Measurements from ENCODE around the gene NPAS1. TPM values are rescaled to one million over a fixed set of nuclear protein-coding genes. Genes with fewer than 3 reads are reported as not detected.

Gene NPAS1
- total and polyA plus RNA-seq, 2 of the 13 experiments (the other 11 are each of a cell fraction or from before 2014, with no cell fraction given): 0.35 to 2.9 TPM

DNA sequence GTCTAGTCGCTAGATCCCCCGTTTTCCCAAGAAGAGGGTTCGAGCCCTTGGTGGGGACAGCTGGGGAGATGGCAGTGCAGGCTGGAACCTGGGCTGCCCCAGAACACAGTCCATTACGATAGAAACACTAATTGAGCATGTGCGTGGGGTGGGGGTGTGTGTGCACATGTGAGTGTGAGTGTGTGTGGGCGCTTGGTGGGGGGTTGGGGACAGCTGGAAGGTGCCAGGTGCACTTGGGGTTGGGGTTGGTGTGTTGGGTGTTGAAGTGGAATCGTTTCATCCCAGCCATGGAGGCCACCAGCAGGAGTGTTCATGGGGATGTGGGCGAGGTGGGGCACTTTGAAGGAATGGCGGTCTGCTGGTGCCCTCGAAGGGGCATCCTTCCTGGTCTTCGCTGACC, 18.1 kb upstream of the NPAS1 start:
- FAIRE-seq: no peak
- no peak for ATAC-seq
- POLR2A ChIA-PET: no interaction called here
- CTCF ChIA-PET (ENCODE audit: low intra/inter-chr PET ratio, low total read pairs): no interaction called here
- WGBS (ENCODE audit: low lambda C conversion rate): 94% methylated on average over 7 of the region's 11 CpGs
- peaks cover 24 to 43% of the 10 kb centered on the region in 2 experiments; a peak in 4 of 5 replicates for H3K36me3 ChIP-seq (replicated peaks in 1 of 2; ENCODE audit: control insufficient read depth in 1 of 2, insufficient read depth in 2 of 2, low read length in 2 of 2)
- in situ Hi-C loops (cut with HindIII; ENCODE audit: extremely low pct_ligation_motif_present, low pct_unique_long_range_greater_than_20kb) (no loop called here), intact Hi-C loops (cut with micrococcal nuclease; ENCODE audit: unreplicated experiment) (no loop called here)
- peaks cover 28% of the 10 kb centered on the region for H3K4me1 ChIP-seq (ENCODE audit: insufficient read depth, low read length)
- H3K79me2 ChIP-seq (ENCODE audit: insufficient read depth, low read length): no peaks in the 10 kb centered on the region
- no peaks in the 10 kb centered on the region for H3K27me3 ChIP-seq (ENCODE audit: control insufficient read depth in 1 of 2, insufficient read depth in 2 of 2, low read length in 2 of 2)
- no TSS peak for BruUV-seq (replicated peaks)
- H3K9me3 ChIP-seq (ENCODE audit: low read length): no peaks in the 10 kb centered on the region
- H3K4me3 ChIP-seq (replicated peaks in 1 of 3; ENCODE audit: insufficient read depth in 1 of 3, low read depth in 2 of 3, low read length in 3 of 3): no peak overlapping the region
- DNase-seq (ENCODE audit: low spot score): no peak
- no peak for TF ChIP-seq SRSF4 (IDR thresholded peaks at IDR 0.05; ENCODE audit: low read depth, low read length, poor library complexity, severe bottlenecking)
- no peak for TF ChIP-seq ZNF616 (CRISPR knock-in tag; IDR thresholded peaks at IDR 0.05; ENCODE audit: low read depth)
- TF ChIP-seq, protein P1, sequence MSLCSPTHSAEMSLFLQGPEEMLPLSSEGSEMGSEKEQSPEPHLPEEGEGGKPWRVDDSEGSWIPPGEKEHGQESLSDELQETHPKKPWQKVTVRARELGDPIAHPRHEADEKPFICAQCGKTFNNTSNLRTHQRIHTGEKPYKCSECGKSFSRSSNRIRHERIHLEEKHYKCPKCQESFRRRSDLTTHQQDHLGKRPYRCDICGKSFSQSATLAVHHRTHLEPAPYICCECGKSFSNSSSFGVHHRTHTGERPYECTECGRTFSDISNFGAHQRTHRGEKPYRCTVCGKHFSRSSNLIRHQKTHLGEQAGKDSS (CRISPR knock-in tag; IDR thresholded peaks at IDR 0.05; ENCODE audit: borderline replicate concordance, low read depth): no peak
- TF ChIP-seq POLR2A (IDR thresholded peaks at IDR 0.05; ENCODE audit: insufficient read depth in 1 of 2, low read depth in 2 of 2, low read length in 2 of 2): 0 out of 4 replicates have a peak, but pooled peaks of 1 of the 2 experiments have one; percentile 24
- TF ChIP-seq NCOA1 (CRISPR knock-in tag; IDR thresholded peaks at IDR 0.05): no peak
- no peak overlapping the region for H2AFZ ChIP-seq (ENCODE audit: low read length)
- H3K4me2 ChIP-seq (ENCODE audit: low read depth, low read length): no peak overlapping the region
- H3K9ac ChIP-seq (ENCODE audit: insufficient read depth, low read depth, low read length): no peak overlapping the region
- no peaks in the 10 kb centered on the region; the same call in 1 of the 2 replicates for H4K20me1 ChIP-seq (ENCODE audit: insufficient read depth, low read length)
- H3K27ac ChIP-seq (ENCODE audit: extremely low read length, insufficient read depth, low read length): no peak overlapping the region

DNA sequence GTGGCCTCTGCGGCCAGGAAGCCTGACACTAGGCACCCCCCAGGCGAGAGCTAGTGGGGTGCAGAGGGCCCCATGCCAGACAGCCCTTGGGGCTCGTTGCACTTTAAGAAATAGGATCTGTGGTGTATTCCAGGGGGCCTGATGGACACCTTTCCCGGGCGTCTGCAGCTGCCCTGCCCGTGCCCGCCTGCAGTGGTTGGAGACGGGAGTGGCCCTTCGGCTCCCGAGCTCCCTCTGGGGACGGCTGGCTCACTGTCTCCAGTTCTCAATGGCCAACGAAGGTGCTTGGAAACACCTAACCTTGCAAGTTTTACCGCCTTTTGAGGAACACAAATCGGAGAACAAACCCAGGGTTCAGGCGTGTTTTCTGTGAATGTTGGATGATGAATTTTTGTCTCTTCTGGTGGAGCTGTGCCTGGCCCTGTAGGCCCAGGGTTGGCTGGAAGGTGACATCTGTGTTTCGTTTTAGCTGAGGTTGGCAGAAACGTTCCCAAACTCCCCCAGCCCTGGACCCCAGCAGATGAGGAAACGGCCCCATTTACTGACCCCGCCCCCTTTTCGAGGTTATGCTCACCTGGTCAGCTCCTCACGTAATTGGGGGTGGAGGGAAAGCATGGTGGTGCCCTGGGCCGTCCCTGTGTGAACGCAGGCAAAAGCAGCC, 17.4 kb upstream of the NPAS1 start:
- in situ Hi-C loops (cut with HindIII; ENCODE audit: extremely low pct_ligation_motif_present, low pct_unique_long_range_greater_than_20kb) (no loop called here), intact Hi-C loops (cut with micrococcal nuclease; ENCODE audit: unreplicated experiment) (no loop called here)
- FAIRE-seq (no peak), ATAC-seq (no peak), DNase-seq (ENCODE audit: low spot score) (no peak)
- no peak overlapping the region for H2AFZ ChIP-seq (ENCODE audit: low read length)
- H3K27me3 ChIP-seq (ENCODE audit: control insufficient read depth in 1 of 2, insufficient read depth in 2 of 2, low read length in 2 of 2): no peaks in the 10 kb centered on the region
- CTCF ChIA-PET (ENCODE audit: low intra/inter-chr PET ratio, low total read pairs): no interaction called here
- no peaks in the 10 kb centered on the region for H3K79me2 ChIP-seq (ENCODE audit: insufficient read depth, low read length)
- TSS peak; percentile 36 for BruUV-seq (replicated peaks)
- no peaks in the 10 kb centered on the region; the same call in 1 of the 2 replicates for H4K20me1 ChIP-seq (ENCODE audit: insufficient read depth, low read length)
- POLR2A ChIA-PET: no interaction called here
- TF ChIP-seq ZNF569 (CRISPR knock-in tag; IDR thresholded peaks at IDR 0.05; ENCODE audit: borderline replicate concordance) (no peak), MAFK (conservative IDR thresholded peaks at IDR 0.05 in 1 of 2, IDR thresholded peaks at IDR 0.05 in 1 of 2; ENCODE audit: low read length in 2 of 2) (peak; percentile 55 to 64), ZNF350 (CRISPR knock-in tag; IDR thresholded peaks at IDR 0.05; ENCODE audit: borderline replicate concordance, low read depth) (0 out of 2 replicates have a peak, but pooled peaks have one; percentile 15), POLR2A (IDR thresholded peaks at IDR 0.05; ENCODE audit: insufficient read depth in 1 of 2, low read depth in 2 of 2, low read length in 2 of 2) (0 out of 4 replicates have a peak, but pooled peaks of 1 of the 2 experiments have one; percentile 1), ZNF292 (CRISPR knock-in tag; IDR thresholded peaks at IDR 0.05; ENCODE audit: borderline replicate concordance, low read depth) (no peak)
- H3K4me2 ChIP-seq (ENCODE audit: low read depth, low read length): no peak overlapping the region
- H3K27ac ChIP-seq (ENCODE audit: extremely low read length, insufficient read depth, low read length): no peak overlapping the region
- peaks cover 28% of the 10 kb centered on the region for H3K4me1 ChIP-seq (ENCODE audit: insufficient read depth, low read length)
- no peak overlapping the region for H3K4me3 ChIP-seq (replicated peaks in 1 of 3; ENCODE audit: insufficient read depth in 1 of 3, low read depth in 2 of 3, low read length in 3 of 3)
- no peak overlapping the region for H3K9ac ChIP-seq (ENCODE audit: insufficient read depth, low read depth, low read length)
- WGBS (ENCODE audit: low lambda C conversion rate): 90% methylated on average over 20 of the region's 23 CpGs
- H3K9me3 ChIP-seq (ENCODE audit: low read length): no peaks in the 10 kb centered on the region
- peaks cover 23 to 41% of the 10 kb centered on the region in 2 experiments; a peak in 4 of 5 replicates for H3K36me3 ChIP-seq (replicated peaks in 1 of 2; ENCODE audit: control insufficient read depth in 1 of 2, insufficient read depth in 2 of 2, low read length in 2 of 2)
